H1 (cell line): Measurements from ENCODE around the gene COBLL1. TPM values are rescaled to one million over a fixed set of nuclear protein-coding genes. Genes with fewer than 3 reads are reported as not detected.

Experiments
- CTCF ChIA-PET: fragments of 300-600 bp; sonication (Branson Sonifier 250); formaldehyde crosslinking; loops from one replicate; lab custom pipeline; 2021; ENCODE audit not compliant: partially characterized antibody; lab: Charles Lee
- POLR2A ChIA-PET: fragments of 300-600 bp; sonication (Branson Sonifier 250); formaldehyde crosslinking; loops from one replicate; lab custom pipeline; 2021; ENCODE audit warnings: inconsistent platforms; ENCODE audit not compliant: partially characterized antibody; lab: Charles Lee
- DNase-seq, 2 experiments: peaks; one replicate each; pipeline versions ENCODE4 v3.0.0 to v3.0.0-alpha.2; 2010 to 2022; ENCODE audit warnings: low spot score in 2 of 2, low read depth in 1 of 2, mixed read lengths in 1 of 2
- FAIRE-seq: peaks from 2 replicates; lab custom pipeline; 2011; peaks lifted over from hg19 to GRCh38; lab: Jason Lieb, UNC
- H2AFZ ChIP-seq: 2 replicates; pipeline ENCODE4 v1.8.1; 2012; ENCODE audit warnings: low read length, inconsistent platforms
- H2AK5ac ChIP-seq: 2 replicates; pipeline ENCODE4 v1.6.1; 2013; ENCODE audit warnings: low read depth, low read length
- H2BK120ac ChIP-seq: replicated peaks from 2 replicates; pipeline ENCODE3; 2013; ENCODE audit warnings: low read depth, low read length, inconsistent platforms
- H2BK12ac ChIP-seq: 2 replicates; pipeline ENCODE4 v1.6.1; 2013; ENCODE audit warnings: low read depth, low read length
- H2BK15ac ChIP-seq: 2 replicates; pipeline ENCODE4 v1.6.1; 2013; ENCODE audit warnings: low read length
- H2BK20ac ChIP-seq: 2 replicates; pipeline ENCODE4 v1.6.1; 2013; ENCODE audit warnings: low read length
- H2BK5ac ChIP-seq: 2 replicates; pipeline ENCODE4 v1.6.1; 2013; ENCODE audit warnings: low read depth, low read length
- H3K14ac ChIP-seq: 2 replicates; pipeline ENCODE4 v1.6.1; 2013; ENCODE audit warnings: inconsistent platforms; ENCODE audit not compliant: insufficient read length
- H3K18ac ChIP-seq: 2 replicates; pipeline ENCODE4 v1.6.1; 2013; ENCODE audit warnings: low read length; ENCODE audit errors: extremely low read depth
- H3K23ac ChIP-seq: 2 replicates; pipeline ENCODE4 v1.6.1; 2013; ENCODE audit warnings: inconsistent platforms; ENCODE audit not compliant: insufficient read length
- H3K23me2 ChIP-seq: 2 replicates; pipeline ENCODE4 v1.6.1; 2013; ENCODE audit warnings: low read depth, low read length
- H3K27ac ChIP-seq: 2 replicates; pipeline ENCODE4 v1.6.1; 2011; ENCODE audit warnings: low read depth, low read length, inconsistent platforms
- H3K27me3 ChIP-seq, 4 experiments: replicated peaks in 1 of 4; 1 replicate in 1 of 4; 2 replicates in 3 of 4; pipeline versions ENCODE4 v1.6.1 to v1.8.1; 2011 to 2013; ENCODE audit warnings: low read length in 3 of 4, mild to moderate bottlenecking in 3 of 4, inconsistent platforms in 2 of 4, mixed read lengths in 2 of 4, moderate library complexity in 1 of 4; ENCODE audit not compliant: control insufficient read depth in 3 of 4, insufficient read depth in 3 of 4; ENCODE audit errors: extremely low read depth in 1 of 4
- H3K36me3 ChIP-seq, 4 experiments: 2 replicates each; pipeline versions ENCODE4 v1.6.1 to v1.8.1; 2011 to 2013; ENCODE audit warnings: mild to moderate bottlenecking in 4 of 4, low read length in 3 of 4, moderate library complexity in 2 of 4, control low read depth in 1 of 4, inconsistent platforms in 1 of 4; ENCODE audit not compliant: insufficient read depth in 4 of 4, control insufficient read depth in 2 of 4
- H3K4ac ChIP-seq: replicated peaks from 2 replicates; pipeline ENCODE3; 2013; ENCODE audit warnings: low read length, low read depth, mixed read lengths, inconsistent platforms; ENCODE audit not compliant: insufficient read length
- H3K4me1 ChIP-seq, 4 experiments: replicated peaks in 1 of 4; 1 replicate in 1 of 4; 2 replicates in 3 of 4; pipeline versions ENCODE4 v1.6.1 to v1.8.1; 2011 to 2013; ENCODE audit warnings: low read length in 3 of 4, inconsistent platforms in 2 of 4, mixed read lengths in 1 of 4; ENCODE audit not compliant: insufficient read depth in 4 of 4, control insufficient read depth in 3 of 4
- H3K4me2 ChIP-seq, 2 experiments: 2 replicates each; pipeline versions ENCODE4 v1.6.1 to v1.8.1; 2011 to 2013; ENCODE audit warnings: low read depth in 2 of 2, low read length in 2 of 2, control low read depth in 1 of 2, inconsistent platforms in 1 of 2, mild to moderate bottlenecking in 1 of 2; ENCODE audit not compliant: insufficient read depth in 1 of 2
- H3K4me3 ChIP-seq, 4 experiments: fragments of 200-600, 300-600 bp in 1 of 4; sonication (generic), shearing (Covaris generic), sonication (Bioruptor Twin) in 1 of 4; 2 replicates each; pipeline versions ENCODE4 v1.5.1 to v1.8.1; 2011 to 2016; ENCODE audit warnings: low read length in 4 of 4, low read depth in 3 of 4, control low read depth in 2 of 4, inconsistent platforms in 2 of 4, mild to moderate bottlenecking in 2 of 4, mixed read lengths in 1 of 4, moderate library complexity in 1 of 4; ENCODE audit not compliant: insufficient read depth in 2 of 4; ENCODE audit errors: extremely low read depth in 1 of 4
- H3K56ac ChIP-seq: replicated peaks from 2 replicates; pipeline ENCODE3; 2013; ENCODE audit warnings: low read depth, mild to moderate bottlenecking, mixed read lengths, low read length, inconsistent platforms; ENCODE audit not compliant: insufficient read length
- H3K79me1 ChIP-seq: 2 replicates; pipeline ENCODE4 v1.6.1; 2013; ENCODE audit warnings: low read depth, low read length, control low read depth
- H3K79me2 ChIP-seq, 2 experiments: 2 replicates each; pipeline versions ENCODE4 v1.6.1 to v1.8.1; 2012 to 2013; ENCODE audit warnings: low read length in 2 of 2, mild to moderate bottlenecking in 2 of 2, inconsistent platforms in 1 of 2; ENCODE audit not compliant: insufficient read depth in 2 of 2, control insufficient read depth in 1 of 2
- H3K9ac ChIP-seq, 4 experiments: replicated peaks in 1 of 4; 1 replicate in 1 of 4; 2 replicates in 3 of 4; pipeline versions ENCODE4 v1.6.1 to v1.8.1; 2011 to 2013; ENCODE audit warnings: low read depth in 3 of 4, low read length in 3 of 4, control low read depth in 2 of 4, mild to moderate bottlenecking in 2 of 4, moderate library complexity in 2 of 4, inconsistent platforms in 1 of 4; ENCODE audit errors: extremely low read depth in 1 of 4
- H3K9me3 ChIP-seq, 2 experiments: 2 replicates each; pipeline versions ENCODE4 v1.6.1 to v1.8.1; 2012 to 2013; ENCODE audit warnings: mild to moderate bottlenecking in 2 of 2, moderate library complexity in 2 of 2, control low read depth in 1 of 2, inconsistent platforms in 1 of 2, low read depth in 1 of 2, low read length in 1 of 2, mixed read lengths in 1 of 2; ENCODE audit not compliant: insufficient read depth in 2 of 2
- H4K20me1 ChIP-seq, 2 experiments: replicated peaks in 1 of 2; 2 replicates each; pipeline versions ENCODE3 to v1.8.1; 2011 to 2013; ENCODE audit warnings: inconsistent platforms in 2 of 2, low read length in 2 of 2, mild to moderate bottlenecking in 1 of 2; ENCODE audit not compliant: insufficient read depth in 2 of 2, control insufficient read depth in 1 of 2
- H4K5ac ChIP-seq: 2 replicates; pipeline ENCODE4 v1.6.1; 2013; ENCODE audit warnings: low read length, low read depth, mixed read lengths, inconsistent platforms; ENCODE audit not compliant: insufficient read length
- H4K8ac ChIP-seq: 2 replicates; pipeline ENCODE4 v1.8.0; 2013; ENCODE audit warnings: mild to moderate bottlenecking, moderate library complexity, low read length, inconsistent platforms; ENCODE audit not compliant: insufficient read depth; ENCODE audit errors: extremely low read depth
- H4K91ac ChIP-seq: replicated peaks from 2 replicates; pipeline ENCODE3; 2013; ENCODE audit warnings: low read length, mixed read lengths, inconsistent platforms; ENCODE audit not compliant: insufficient read length
- ASH2L ChIP-seq: fragments of 200-600, 300-600 bp; sonication (generic); IDR thresholded peaks from one replicate; pipeline ENCODE4 v1.7.1; 2017; ENCODE audit warnings: low read length
- EP300 ChIP-seq, 2 experiments: IDR thresholded peaks; 1 replicate in 1 of 2; 2 replicates in 1 of 2; pipeline ENCODE4 v1.6.1; 2011 to 2012; ENCODE audit warnings: low read depth in 2 of 2, low read length in 2 of 2, mild to moderate bottlenecking in 2 of 2, borderline replicate concordance in 1 of 2, inconsistent platforms in 1 of 2, moderate library complexity in 1 of 2
- MAFK ChIP-seq: IDR thresholded peaks from 2 replicates; pipeline ENCODE4 v1.6.1; 2012; ENCODE audit warnings: low read depth, mild to moderate bottlenecking, improper control_type of control experiment, low read length
- NRF1 ChIP-seq: IDR thresholded peaks from 2 replicates; pipeline ENCODE4 v1.6.1; 2011; ENCODE audit warnings: mild to moderate bottlenecking, low read depth, low read length, improper control_type of control experiment
- RBBP5 ChIP-seq: IDR thresholded peaks from 2 replicates; pipeline ENCODE4 v1.7.1; 2012; ENCODE audit warnings: low read depth, mild to moderate bottlenecking, inconsistent platforms, low read length, moderate library complexity, borderline replicate concordance
- RFX5 ChIP-seq: IDR thresholded peaks from 2 replicates; pipeline ENCODE4 v1.6.1; 2011; ENCODE audit warnings: low read depth, low read length, improper control_type of control experiment, borderline replicate concordance
- SRF ChIP-seq: IDR thresholded peaks from 2 replicates; pipeline ENCODE4 v1.6.1; 2011; ENCODE audit warnings: mild to moderate bottlenecking, low read depth, low read length, moderate library complexity
- WGBS, 2 experiments: shearing (Covaris generic) in 1 of 2; methylation state at CpG; one replicate each; pipeline versions ENCODE4 v1.1.6 to v1.1.7; 2013 to 2015; ENCODE audit warnings: low lambda C conversion rate in 2 of 2, mixed read lengths in 2 of 2, inconsistent platforms in 1 of 2, low coverage in 1 of 2, missing lambda C conversion rate in 1 of 2; ENCODE audit not compliant: insufficient replicate concordance in 2 of 2, insufficient coverage in 1 of 2, insufficient read length in 1 of 2; ENCODE audit errors: extremely low coverage in 1 of 2, missing lambda C conversion rate in 1 of 2; 5-methylcytosine and 5-hydroxymethylcytosine counted together
- polyA plus RNA-seq, 7 experiments: library from polyadenylated mRNA; depleted of rRNA in 3 of 7; stranded (reverse) in 5 of 7; unstranded in 2 of 7; fragments of >200 nt in 5 of 7; fragments of 200-250 nt in 2 of 7; gene quantifications; 1 replicate in 5 of 7; 2 replicates in 1 of 7; 4 replicates in 1 of 7; pipeline versions ENCODE4 v1.2.1 to v1.2.3, GENCODE V29; 2011 to 2013; ENCODE audit warnings: missing spikeins in 2 of 7, mixed read lengths in 2 of 7
- total RNA-seq: library from RNA; stranded (reverse); fragmentation: NEBNext Ultra II Directional; extraction: Animal tissue kit (Norgen Biotek cat#: 25700); gene quantifications from 2 replicates; pipeline ENCODE4 v1.2.1, GENCODE V29; 2021

COBLL1 gene
- total and polyA plus RNA-seq, 2 of the 8 experiments (the other 6 are each of a cell fraction or from before 2014, with no cell fraction given) = 2.2 to 6.2 TPM

- no peak overlapping the region for H3K56ac ChIP-seq
- H2BK12ac ChIP-seq = no peak overlapping the region
- no peak overlapping the region for H2AK5ac ChIP-seq
- 52% methylated on average over 2 of the region's 2 CpGs; no CpG with 5 or more reads in 1 of the 2 experiments for WGBS, 2 experiments
- H2BK120ac ChIP-seq = no peak overlapping the region
- H3K27me3 ChIP-seq = no peaks in the 10 kb centered on the region
- ChIA-PET CTCF (no interaction called here), POLR2A (no interaction called here)
- no peaks in the 10 kb centered on the region for H3K9me3 ChIP-seq
- H3K18ac ChIP-seq = no peak overlapping the region
- H3K14ac ChIP-seq = no peak overlapping the region
- H2BK20ac ChIP-seq = no peak overlapping the region
- no peak overlapping the region for H4K5ac ChIP-seq
- H4K91ac ChIP-seq = no peak overlapping the region
- H3K36me3 ChIP-seq = no peaks in the 10 kb centered on the region
- no peak overlapping the region for H4K8ac ChIP-seq
- H3K79me2 ChIP-seq = no peaks in the 10 kb centered on the region
- no peak overlapping the region for H2BK15ac ChIP-seq
- H3K23ac ChIP-seq = no peak overlapping the region
- H3K4ac ChIP-seq = no peak overlapping the region
- H3K4me3 ChIP-seq = no peak overlapping the region
- DNase-seq (no peak), FAIRE-seq (no peak)
- no peaks in the 10 kb centered on the region for H3K79me1 ChIP-seq
- H2BK5ac ChIP-seq = no peak overlapping the region
- no peaks in the 10 kb centered on the region for H3K4me1 ChIP-seq
- no peak overlapping the region for H2AFZ ChIP-seq
- no peak for TF ChIP-seq ASH2L
- TF ChIP-seq EP300 (IDR thresholded peaks at IDR 0.05; ENCODE audit: borderline replicate concordance in 1 of 2, low read depth in 2 of 2, low read length in 2 of 2) = no peak
- TF ChIP-seq RBBP5 = no peak
- no peak for TF ChIP-seq RFX5
- no peak for TF ChIP-seq SRF
- no peak for TF ChIP-seq MAFK
- no peak for TF ChIP-seq NRF1
- H3K23me2 ChIP-seq = no peaks in the 10 kb centered on the region; the same call in 1 of the 2 replicates
- no peak overlapping the region for H3K4me2 ChIP-seq
- H3K27ac ChIP-seq = no peak overlapping the region
- H4K20me1 ChIP-seq = no peaks in the 10 kb centered on the region
- no peak overlapping the region for H3K9ac ChIP-seq
These were observed 81.4 kb downstream of the COBLL1 start for GRCh38 chr2:164760179-164760578.
